ENCODE measurements around the gene ZNF30. TPM values are rescaled to one million over a fixed set of nuclear protein-coding genes. Genes with fewer than 3 reads are reported as not detected.
A peak's percentile ranks its signal among the peaks of the same experiment; 100 is the strongest.
"Not testable (repeated sequence)": the region's sequence is repeated elsewhere in the genome, so short reads cannot be mapped to it uniquely, and the experiment has no call there.

ZNF30 gene
- total and polyA plus RNA-seq, 3 experiments from 2014 or later: 6.4 to 7.4 (median 6.9) TPM

DNA sequence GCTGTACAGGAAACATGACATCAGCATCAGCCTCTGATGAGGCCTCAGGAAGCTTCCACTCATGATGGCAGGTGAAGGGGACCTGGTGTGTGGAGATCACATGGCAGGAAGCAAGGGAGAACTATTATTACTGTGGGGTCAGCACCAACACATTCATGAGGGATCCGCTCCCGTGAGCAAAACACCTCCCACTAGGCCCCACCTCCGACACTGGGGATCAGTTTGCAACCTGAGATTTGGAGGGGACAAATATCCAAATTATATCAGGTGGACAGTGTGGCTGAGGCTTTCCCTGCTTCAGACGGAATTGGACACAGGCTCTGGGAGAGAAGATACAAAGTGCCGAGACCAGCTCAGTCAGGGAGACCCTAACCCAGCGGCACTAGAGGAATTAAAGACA lies 43.0 kb downstream of the ZNF30 start:
- Histone ChIP-seq H3K27ac (ENCODE audit: low read depth, low read length) (no peak overlapping the region), H3K27me3 (ENCODE audit: insufficient read depth, low read length, poor library complexity, severe bottlenecking) (no peaks in the 10 kb centered on the region), H3K9me3 (ENCODE audit: low read length) (no peaks in the 10 kb centered on the region), H3K4me3 (ENCODE audit: low read length) (no peak overlapping the region), H3K36me3 (ENCODE audit: insufficient read depth, low read length) (no peaks in the 10 kb centered on the region), H3K4me1 (ENCODE audit: insufficient read depth, low read length) (peaks cover 20% of the 10 kb centered on the region)
- H3K4me1 Mint-ChIP-seq: peaks cover 16 to 29% (median 22%) of the 10 kb centered on the region in 3 donors
- H3K9me3 Mint-ChIP-seq: peaks cover 0 to 14% (median 8%) of the 10 kb centered on the region in 5 donors
- no peaks in the 10 kb centered on the region for H3K27me3 Mint-ChIP-seq
- DNase-seq: no peak
- peaks cover 0 to 4% (median 4%) of the 10 kb centered on the region in 3 donors for H3K36me3 Mint-ChIP-seq
- H3K27ac Mint-ChIP-seq: no peak overlapping the region
- H3K4me3 Mint-ChIP-seq: no peak overlapping the region
- ChIA-PET CTCF (interaction anchor here (10.4 kb wide), 1 partner anchor 45 kb away, joined by 122 read pairs; no protein-coding TSS in a partner anchor), POLR2A (no interaction called here)

DNA sequence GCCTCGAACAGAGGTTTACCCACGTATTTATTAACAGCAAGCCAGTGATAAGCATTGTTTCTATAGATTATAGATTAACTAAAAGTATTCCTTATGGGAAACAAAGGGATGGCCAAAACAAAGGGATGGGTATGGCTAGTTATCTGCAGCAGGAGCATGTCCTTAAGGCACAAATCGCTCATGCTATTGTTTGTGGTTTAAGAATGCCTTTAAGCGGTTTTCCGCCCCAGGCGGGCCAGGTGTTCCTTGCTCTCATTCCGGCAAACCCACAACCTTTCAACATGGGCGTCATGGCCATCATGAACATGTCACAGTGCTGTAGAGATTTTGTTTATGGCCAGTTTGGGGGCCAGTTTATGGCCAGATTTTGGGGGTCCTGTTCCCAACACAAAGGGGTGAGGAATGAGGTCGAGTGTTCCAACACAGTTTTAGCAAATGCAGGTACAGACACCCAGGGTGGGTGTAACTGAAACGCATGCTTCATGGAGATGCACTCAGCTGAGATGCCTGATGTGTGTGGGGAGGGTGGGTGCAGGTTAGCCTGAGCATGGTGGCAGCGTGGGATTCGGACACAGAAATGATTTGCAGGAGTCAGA lies 43.6 kb downstream of the ZNF30 start:
- H3K27ac Mint-ChIP-seq: peak overlapping the region in 1 of 8 donors; percentile 7

DNA sequence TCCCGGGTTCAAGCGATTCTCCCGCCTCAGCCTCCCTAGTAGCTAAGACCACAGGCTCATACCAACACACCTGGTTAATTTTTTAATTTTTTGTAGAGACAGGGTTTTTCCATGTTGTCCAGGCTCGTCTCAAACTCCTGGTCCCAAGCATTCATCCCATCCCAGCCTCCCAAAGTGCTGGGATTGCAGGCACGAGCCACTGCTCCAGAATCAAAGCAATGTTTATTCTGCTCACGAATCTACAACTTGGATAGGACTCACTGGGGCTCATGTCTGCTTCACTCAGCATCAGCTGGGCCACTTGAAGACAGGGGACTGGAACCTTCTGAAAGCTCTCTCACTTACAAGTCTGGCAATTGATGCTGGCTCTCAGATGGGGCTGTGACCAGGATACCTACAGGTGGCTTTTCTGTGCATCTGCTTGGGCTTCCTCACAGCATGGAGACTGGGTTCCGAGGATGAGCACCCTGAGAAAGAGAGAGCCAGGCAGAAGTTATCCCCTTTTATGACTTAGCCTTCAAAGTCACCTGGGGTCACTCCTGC lies 45.5 kb downstream of the ZNF30 start:
- CTCF ChIA-PET: interaction anchor here (0.6 to 10.4 kb wide), 21 partner anchors 10 to 134 kb away, joined by 3 to 122 read pairs (median 4); partner anchors contain the start of gene GRAMD1A

More for the DNA sequence above, 43.6 kb downstream of the ZNF30 start:
- H3K4me1 ChIP-seq (ENCODE audit: insufficient read depth, low read length): peaks cover 20% of the 10 kb centered on the region
- CTCF ChIA-PET: interaction anchor here (1.9 to 10.4 kb wide), 2 partner anchors 10 to 44 kb away, joined by 5 to 122 read pairs; no protein-coding TSS in a partner anchor
- H3K27me3 ChIP-seq (ENCODE audit: insufficient read depth, low read length, poor library complexity, severe bottlenecking); H3K27me3 Mint-ChIP-seq; H3K36me3 ChIP-seq (ENCODE audit: insufficient read depth, low read length); H3K4me3 ChIP-seq (ENCODE audit: low read length); H3K36me3 Mint-ChIP-seq; H3K27ac ChIP-seq (ENCODE audit: low read depth, low read length); H3K4me3 Mint-ChIP-seq; H3K9me3 ChIP-seq (ENCODE audit: low read length); POLR2A ChIA-PET; DNase-seq: not testable (repeated sequence)
- peaks cover 19 to 30% (median 27%) of the 10 kb centered on the region in 3 donors for H3K4me1 Mint-ChIP-seq
- H3K9me3 Mint-ChIP-seq: peaks cover 0 to 14% (median 8%) of the 10 kb centered on the region in 5 donors

DNA sequence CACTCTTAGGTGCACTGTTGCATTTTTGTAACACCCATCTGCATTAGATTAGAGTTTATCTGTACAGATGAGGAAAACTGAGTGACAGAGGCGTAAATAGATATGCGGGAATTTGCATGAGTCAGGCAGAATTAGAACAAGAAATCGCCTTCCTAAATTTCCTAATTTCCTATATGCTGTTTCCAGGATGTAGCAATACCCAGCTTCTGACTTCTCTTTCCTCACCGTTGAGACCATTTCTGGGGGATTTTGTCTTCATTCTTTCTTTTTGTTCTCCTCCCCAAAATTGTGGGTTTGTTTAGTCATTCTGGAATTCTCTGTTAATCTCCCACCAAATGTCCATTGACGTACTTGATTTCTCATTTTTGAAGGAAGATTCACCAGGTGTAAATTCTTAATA lies 47.9 kb downstream of the ZNF30 start:
- Mint-ChIP-seq H3K9me3 (peaks cover 0 to 6% (median 3%) of the 10 kb centered on the region in 5 donors), H3K27me3 (peaks cover 0 to 4% of the 10 kb centered on the region in 2 donors), H3K4me1 (peaks cover 19 to 34% (median 27%) of the 10 kb centered on the region in 3 donors), H3K36me3 (peaks cover 0 to 4% (median 2%) of the 10 kb centered on the region in 3 donors), H3K4me3 (no peak overlapping the region), H3K27ac (peak overlapping the region in 2 of 8 donors; percentile 34 to 80)
- DNase-seq: no peak
- Histone ChIP-seq H3K27me3 (ENCODE audit: insufficient read depth, low read length, poor library complexity, severe bottlenecking) (no peaks in the 10 kb centered on the region), H3K27ac (ENCODE audit: low read depth, low read length) (no peak overlapping the region), H3K4me1 (ENCODE audit: insufficient read depth, low read length) (peaks cover 20% of the 10 kb centered on the region), H3K9me3 (ENCODE audit: low read length) (no peaks in the 10 kb centered on the region), H3K4me3 (ENCODE audit: low read length) (no peak overlapping the region), H3K36me3 (ENCODE audit: insufficient read depth, low read length) (no peaks in the 10 kb centered on the region)
- ChIA-PET POLR2A (no interaction called here), CTCF (interaction anchor here (1.0 to 10.4 kb wide), 4 partner anchors 18 to 40 kb away, joined by 3 to 122 read pairs (median 3); no protein-coding TSS in a partner anchor)

More for the DNA sequence above, 45.5 kb downstream of the ZNF30 start:
- no peak overlapping the region for H3K27ac ChIP-seq (ENCODE audit: low read depth, low read length)
- no peaks in the 10 kb centered on the region for H3K27me3 ChIP-seq (ENCODE audit: insufficient read depth, low read length, poor library complexity, severe bottlenecking)
- H3K4me3 Mint-ChIP-seq: no peak overlapping the region
- peaks cover 20% of the 10 kb centered on the region for H3K4me1 ChIP-seq (ENCODE audit: insufficient read depth, low read length)
- no peak for DNase-seq
- H3K4me3 ChIP-seq (ENCODE audit: low read length): no peak overlapping the region
- peak overlapping the region in 1 of 8 donors; percentile 26 for H3K27ac Mint-ChIP-seq
- POLR2A ChIA-PET: interaction anchor here (0.7 to 1.7 kb wide), 4 partner anchors 28 to 42 kb away, joined by 3 to 6 read pairs (median 4); partner anchors contain the start of gene GRAMD1A
- H3K27me3 Mint-ChIP-seq: no peaks in the 10 kb centered on the region
- peaks cover 19 to 34% (median 27%) of the 10 kb centered on the region in 3 donors for H3K4me1 Mint-ChIP-seq
- no peaks in the 10 kb centered on the region for H3K9me3 ChIP-seq (ENCODE audit: low read length)
- peaks cover 0 to 6% (median 4%) of the 10 kb centered on the region in 5 donors for H3K9me3 Mint-ChIP-seq
- peaks cover 0 to 4% (median 2%) of the 10 kb centered on the region in 3 donors for H3K36me3 Mint-ChIP-seq
- H3K36me3 ChIP-seq (ENCODE audit: insufficient read depth, low read length): no peaks in the 10 kb centered on the region

DNA sequence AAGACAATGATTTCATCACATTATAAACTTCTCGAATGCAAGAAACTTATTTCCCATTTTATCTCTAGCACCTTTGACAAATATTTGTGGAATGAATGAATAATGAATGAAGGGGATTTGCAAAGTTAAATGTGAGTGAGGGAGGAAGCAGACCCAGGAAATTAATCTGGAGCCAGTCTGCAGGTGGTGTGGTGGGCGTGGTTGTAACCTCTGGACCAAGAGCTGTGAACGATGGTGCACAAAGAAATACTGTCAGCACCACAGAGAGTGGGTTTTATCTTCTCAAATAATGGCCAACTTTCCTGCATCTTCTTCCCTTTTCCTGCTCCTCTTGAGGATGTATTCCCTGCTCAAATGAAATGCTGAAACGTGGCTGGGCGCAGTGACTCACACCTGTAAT lies 48.4 kb downstream of the ZNF30 start:
- peaks cover 19 to 34% (median 27%) of the 10 kb centered on the region in 3 donors for H3K4me1 Mint-ChIP-seq

DNA sequence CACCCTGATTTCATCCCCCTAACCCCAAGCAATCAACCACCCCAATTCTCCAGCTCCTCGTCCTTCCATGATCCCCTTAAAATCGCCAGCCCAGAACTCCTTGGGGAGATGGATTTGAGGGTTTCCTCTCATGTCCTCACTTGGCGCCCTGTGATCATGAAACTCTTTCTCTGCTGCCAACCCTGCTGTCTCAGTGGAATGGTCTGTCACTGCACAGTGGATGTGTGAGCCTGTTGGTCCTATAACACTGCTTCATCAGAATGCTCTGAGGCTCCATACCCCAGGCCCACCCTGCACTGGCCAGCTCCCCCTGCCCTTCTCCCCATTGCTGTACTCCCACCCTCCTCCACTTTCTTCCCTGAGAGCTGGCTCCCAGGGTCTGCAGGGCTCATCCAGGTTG lies 49.9 kb downstream of the ZNF30 start:
- ChIA-PET CTCF (interaction anchor here (10.4 kb wide), 1 partner anchor 38 kb away, joined by 122 read pairs; no protein-coding TSS in a partner anchor), POLR2A (no interaction called here)
- no peak for DNase-seq
- peaks cover 20% of the 10 kb centered on the region for H3K4me1 ChIP-seq (ENCODE audit: insufficient read depth, low read length)
- Mint-ChIP-seq H3K4me1 (peaks cover 19 to 34% (median 27%) of the 10 kb centered on the region in 3 donors), H3K4me3 (no peak overlapping the region), H3K27ac (peak overlapping the region in 2 of 8 donors; percentile 29 to 42), H3K9me3 (peaks cover 0 to 6% (median 3%) of the 10 kb centered on the region in 5 donors), H3K36me3 (peaks cover 0 to 4% (median 2%) of the 10 kb centered on the region in 3 donors), H3K27me3 (peaks cover 0 to 4% of the 10 kb centered on the region in 2 donors)
- H3K27ac ChIP-seq (ENCODE audit: low read depth, low read length): no peak overlapping the region
- no peaks in the 10 kb centered on the region for H3K27me3 ChIP-seq (ENCODE audit: insufficient read depth, low read length, poor library complexity, severe bottlenecking)
- H3K4me3 ChIP-seq (ENCODE audit: low read length): no peak overlapping the region
- H3K36me3 ChIP-seq (ENCODE audit: insufficient read depth, low read length): no peaks in the 10 kb centered on the region
- H3K9me3 ChIP-seq (ENCODE audit: low read length): no peaks in the 10 kb centered on the region

More for the DNA sequence above, 48.4 kb downstream of the ZNF30 start:
- Mint-ChIP-seq H3K27me3 (peaks cover 0 to 4% of the 10 kb centered on the region in 2 donors), H3K27ac (peak overlapping the region in 2 of 8 donors; percentile 34 to 80), H3K36me3 (peaks cover 0 to 4% (median 2%) of the 10 kb centered on the region in 3 donors), H3K4me3 (no peak overlapping the region), H3K9me3 (peaks cover 0 to 6% (median 3%) of the 10 kb centered on the region in 5 donors)
- no peak for DNase-seq
- Histone ChIP-seq H3K27me3 (ENCODE audit: insufficient read depth, low read length, poor library complexity, severe bottlenecking) (no peaks in the 10 kb centered on the region), H3K36me3 (ENCODE audit: insufficient read depth, low read length) (no peaks in the 10 kb centered on the region), H3K9me3 (ENCODE audit: low read length) (no peaks in the 10 kb centered on the region), H3K27ac (ENCODE audit: low read depth, low read length) (no peak overlapping the region), H3K4me1 (ENCODE audit: insufficient read depth, low read length) (peaks cover 20% of the 10 kb centered on the region), H3K4me3 (ENCODE audit: low read length) (no peak overlapping the region)
- ChIA-PET CTCF (interaction anchor here (1.0 to 10.4 kb wide), 2 partner anchors 22 to 39 kb away, joined by 3 to 122 read pairs; no protein-coding TSS in a partner anchor), POLR2A (no interaction called here)

DNA sequence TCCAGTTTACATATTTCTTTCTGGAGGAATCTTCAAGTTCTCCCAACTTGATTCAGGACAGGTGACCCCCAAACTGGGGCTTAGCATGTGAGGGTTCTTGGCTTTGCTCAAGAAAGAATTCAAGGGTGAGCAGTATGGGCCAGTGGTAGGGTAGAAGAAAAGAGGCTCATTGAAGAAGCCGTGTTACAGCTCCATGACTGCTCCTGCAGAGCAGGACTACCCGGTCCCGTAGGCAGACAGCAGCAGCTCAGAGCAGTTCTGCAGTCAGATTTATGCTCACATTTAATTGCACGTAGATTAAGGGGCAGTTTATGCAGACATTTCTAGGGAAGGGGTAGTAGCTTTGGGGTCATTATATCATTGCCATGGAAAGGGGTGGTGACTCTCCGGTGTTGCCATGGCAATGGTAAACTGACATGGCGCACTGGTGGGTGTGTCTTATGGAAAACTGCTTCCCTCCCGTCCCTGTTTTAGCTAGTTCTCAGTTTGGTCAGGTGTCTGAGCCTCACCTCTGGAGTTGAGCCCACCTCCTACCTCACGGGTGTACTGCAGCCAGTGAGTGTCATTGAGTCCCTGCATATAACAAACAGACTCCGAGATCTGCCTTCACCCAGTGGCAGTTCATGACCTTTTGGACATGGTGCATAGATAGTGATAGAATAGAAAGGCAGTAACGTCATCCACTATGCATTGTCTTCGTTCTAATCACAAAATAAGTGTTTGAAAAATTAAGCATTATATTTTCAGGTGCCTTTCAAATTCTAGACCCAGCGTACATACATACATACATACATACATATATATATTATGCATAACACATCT lies 53.3 kb downstream of the ZNF30 start:
- no peaks in the 10 kb centered on the region for H3K9me3 ChIP-seq (ENCODE audit: low read length)
- no peaks in the 10 kb centered on the region for H3K27me3 ChIP-seq (ENCODE audit: insufficient read depth, low read length, poor library complexity, severe bottlenecking)
- no peak overlapping the region for H3K27ac ChIP-seq (ENCODE audit: low read depth, low read length)
- ChIA-PET CTCF (interaction anchor here (1.1 to 2.7 kb wide), 3 partner anchors 9 to 33 kb away, joined by 3 to 9 read pairs (median 6); no protein-coding TSS in a partner anchor), POLR2A (no interaction called here)
- no peak overlapping the region for H3K4me3 ChIP-seq (ENCODE audit: low read length)
- Mint-ChIP-seq H3K9me3 (peaks cover 0 to 6% (median 3%) of the 10 kb centered on the region in 5 donors), H3K4me1 (peaks cover under 1 to 8% (median 2%) of the 10 kb centered on the region in 3 donors), H3K27me3 (peaks cover 0 to 4% of the 10 kb centered on the region in 2 donors), H3K4me3 (no peak overlapping the region), H3K27ac (no peak overlapping the region), H3K36me3 (peaks cover 0 to 4% (median 0%) of the 10 kb centered on the region in 3 donors)
- DNase-seq: no peak
- no peaks in the 10 kb centered on the region for H3K36me3 ChIP-seq (ENCODE audit: insufficient read depth, low read length)
- H3K4me1 ChIP-seq (ENCODE audit: insufficient read depth, low read length): peaks cover 3% of the 10 kb centered on the region
